Subcutaneous adipose tissue (tissue), 4 donors: ENCODE data around the gene WDR20. TPM values are rescaled to one million over a fixed set of nuclear protein-coding genes. Genes with fewer than 3 reads are reported as not detected.

ENCODE experiments used
- total RNA-seq, 4 donors: library from RNA; depleted of rRNA; stranded (reverse); fragments of >200 nt; gene quantifications; one replicate each; pipeline ENCODE4 v1.1.0, GENCODE V29; 2016
- TF ChIP-seq, protein P1 (sequence below): fragments of 450-650 bp; IDR thresholded peaks from one replicate; pipeline ENCODE4 v1.5.1; 2016; ENCODE audit warnings: low read depth, mild to moderate bottlenecking, control low read depth, antibody characterized with exemption, moderate library complexity

The WDR20 gene
- total RNA-seq, 4 donors from 2014 or later = 21.2 to 29.3 (median 26.5) TPM

DNA sequence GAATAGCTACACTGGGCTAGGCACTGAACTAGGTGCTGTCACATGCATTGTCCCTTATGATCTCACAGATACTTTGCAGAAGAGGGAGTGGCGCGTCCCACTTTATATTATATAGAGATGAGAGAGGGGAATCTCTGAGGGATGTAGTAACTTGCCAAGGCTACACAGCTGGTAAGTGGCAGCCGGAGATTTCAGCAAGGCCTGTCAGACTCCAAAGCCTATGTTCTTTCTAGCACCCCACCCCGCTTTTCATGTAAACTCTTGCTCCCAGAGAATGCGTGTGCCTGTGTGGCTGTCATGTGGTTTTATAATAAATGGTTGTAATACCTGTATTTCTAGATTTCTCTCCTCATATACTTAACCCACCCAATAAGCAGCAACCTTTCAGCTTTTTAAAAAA lies 39.1 kb downstream of the WDR20 start:
- TF ChIP-seq, protein P1, sequence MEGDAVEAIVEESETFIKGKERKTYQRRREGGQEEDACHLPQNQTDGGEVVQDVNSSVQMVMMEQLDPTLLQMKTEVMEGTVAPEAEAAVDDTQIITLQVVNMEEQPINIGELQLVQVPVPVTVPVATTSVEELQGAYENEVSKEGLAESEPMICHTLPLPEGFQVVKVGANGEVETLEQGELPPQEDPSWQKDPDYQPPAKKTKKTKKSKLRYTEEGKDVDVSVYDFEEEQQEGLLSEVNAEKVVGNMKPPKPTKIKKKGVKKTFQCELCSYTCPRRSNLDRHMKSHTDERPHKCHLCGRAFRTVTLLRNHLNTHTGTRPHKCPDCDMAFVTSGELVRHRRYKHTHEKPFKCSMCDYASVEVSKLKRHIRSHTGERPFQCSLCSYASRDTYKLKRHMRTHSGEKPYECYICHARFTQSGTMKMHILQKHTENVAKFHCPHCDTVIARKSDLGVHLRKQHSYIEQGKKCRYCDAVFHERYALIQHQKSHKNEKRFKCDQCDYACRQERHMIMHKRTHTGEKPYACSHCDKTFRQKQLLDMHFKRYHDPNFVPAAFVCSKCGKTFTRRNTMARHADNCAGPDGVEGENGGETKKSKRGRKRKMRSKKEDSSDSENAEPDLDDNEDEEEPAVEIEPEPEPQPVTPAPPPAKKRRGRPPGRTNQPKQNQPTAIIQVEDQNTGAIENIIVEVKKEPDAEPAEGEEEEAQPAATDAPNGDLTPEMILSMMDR = no peak

DNA sequence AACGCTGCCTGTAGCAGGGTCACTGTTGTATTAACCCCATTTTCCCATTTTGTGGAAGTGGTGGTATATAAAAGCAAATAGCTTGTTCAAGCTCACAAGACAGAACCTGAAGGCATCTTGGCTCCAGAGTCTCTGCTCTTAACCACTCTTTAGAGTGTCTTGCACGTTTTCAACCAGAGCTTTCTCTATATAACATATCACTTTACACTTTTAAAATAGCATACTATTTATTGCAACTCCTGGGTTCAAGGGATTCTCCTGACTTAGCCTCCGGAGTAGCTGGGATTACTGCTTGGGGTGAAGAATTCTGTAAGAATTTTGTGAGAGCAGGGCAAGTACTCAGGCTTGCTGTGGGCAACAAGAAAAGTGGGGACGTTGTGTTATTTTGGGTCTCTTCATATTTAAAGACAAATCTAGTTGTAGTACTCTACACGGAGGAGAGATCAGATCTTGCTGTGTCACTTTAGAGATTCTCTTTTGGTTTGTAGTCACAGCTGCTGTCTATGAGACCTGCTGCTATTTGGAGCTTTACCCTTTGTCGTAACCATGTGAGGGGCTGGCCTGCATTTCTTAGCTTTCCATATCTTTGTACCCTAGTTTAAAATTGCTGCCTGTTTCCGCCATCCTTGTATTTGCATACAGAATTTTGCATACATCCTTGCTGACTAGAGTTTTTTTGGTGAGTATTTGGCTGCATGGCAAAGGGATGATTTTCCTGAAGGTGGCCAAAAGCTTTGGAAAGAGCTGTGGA lies 40.7 kb downstream of the WDR20 start:
- TF ChIP-seq, protein P1 = no peak

DNA sequence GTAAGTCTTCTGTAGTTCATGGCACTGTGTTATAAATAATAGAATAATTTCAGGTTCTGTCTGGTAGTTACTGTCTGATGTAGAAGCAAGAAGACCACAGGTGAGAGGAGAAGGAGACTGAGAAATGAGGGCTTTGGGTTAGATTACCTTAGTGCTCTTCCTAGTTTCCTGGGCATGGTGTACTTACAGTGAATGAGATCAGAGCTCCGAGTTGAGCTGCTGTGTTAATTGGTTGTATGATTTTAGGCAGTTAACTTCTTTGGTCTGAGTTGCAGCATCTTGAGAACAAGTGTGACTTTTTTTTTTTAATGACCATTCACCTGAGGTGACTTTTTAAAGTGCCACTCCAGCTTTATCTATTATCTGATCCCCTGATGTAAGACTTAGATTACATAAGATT lies 41.5 kb downstream of the WDR20 start:
- TF ChIP-seq, protein P1 = no peak

DNA sequence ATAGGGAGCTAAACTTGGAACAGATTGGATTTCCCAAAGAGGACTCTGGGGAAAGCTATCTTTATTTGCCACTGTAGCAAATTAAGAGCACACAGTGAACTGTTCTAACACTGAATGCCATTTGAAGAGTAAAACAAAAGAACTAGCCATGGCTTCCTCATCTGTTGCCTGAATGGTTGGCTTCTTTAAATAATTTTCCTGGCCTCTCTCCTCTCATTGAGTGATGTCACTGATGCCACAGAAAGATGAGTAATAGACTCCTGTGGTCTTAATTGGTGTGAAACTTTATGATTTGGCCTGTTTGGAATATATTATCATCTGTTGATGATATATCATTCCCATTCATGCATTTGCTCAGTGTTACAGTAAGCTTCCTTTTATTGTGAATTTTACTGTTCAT lies 42.5 kb downstream of the WDR20 start:
- TF ChIP-seq, protein P1 = no peak

DNA sequence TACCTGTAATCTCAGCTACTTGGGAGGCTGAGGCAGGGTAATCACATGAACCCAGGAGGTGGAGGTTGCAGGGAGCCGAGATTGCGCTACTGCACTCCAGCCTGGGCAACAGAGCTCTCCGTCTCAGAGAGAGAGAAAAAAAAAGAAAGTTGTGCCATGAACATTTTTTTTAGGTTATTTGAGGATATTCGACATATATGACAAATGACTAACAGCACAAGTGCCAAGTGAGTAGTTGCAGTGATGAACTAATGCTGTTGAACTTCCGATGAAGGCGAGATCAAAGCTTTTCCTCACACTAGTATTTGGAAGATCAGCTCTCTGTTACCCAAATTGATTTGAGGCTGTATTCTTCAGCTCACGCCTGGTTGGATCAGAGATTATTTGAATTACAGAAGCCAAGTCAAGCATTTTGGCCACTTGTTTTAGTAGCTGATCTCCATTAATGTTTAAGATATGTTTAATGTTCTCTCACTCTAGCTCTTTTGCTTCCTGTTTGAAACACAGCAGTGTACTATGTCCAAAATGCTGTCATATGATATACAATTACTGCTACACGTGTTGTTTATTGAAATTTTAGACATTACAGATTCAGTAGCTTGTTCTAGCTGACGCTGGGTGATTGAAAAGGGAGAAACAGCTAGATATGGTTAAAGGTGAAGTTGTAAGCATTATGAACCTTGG lies 43.4 kb downstream of the WDR20 start:
- TF ChIP-seq, protein P1 = no peak

DNA sequence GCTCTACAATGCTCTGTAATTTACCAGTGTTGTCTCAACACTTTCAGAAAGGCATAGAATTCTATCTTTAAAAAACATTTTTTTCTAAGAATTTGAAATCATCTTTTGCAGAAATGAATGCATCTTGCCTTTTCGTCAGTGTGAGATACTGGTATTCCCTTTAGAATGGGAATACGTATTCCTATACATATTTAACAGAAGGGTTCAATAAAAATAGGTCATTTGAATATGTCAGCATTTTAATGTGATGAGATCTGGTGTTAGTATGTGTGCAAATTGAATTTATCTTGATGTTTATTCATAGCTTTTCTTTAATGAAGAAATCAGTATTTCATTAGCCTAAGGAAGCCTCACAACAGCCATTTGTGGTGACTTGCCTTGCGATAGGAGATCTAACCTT lies 44.2 kb downstream of the WDR20 start:
- TF ChIP-seq, protein P1 = no peak

DNA sequence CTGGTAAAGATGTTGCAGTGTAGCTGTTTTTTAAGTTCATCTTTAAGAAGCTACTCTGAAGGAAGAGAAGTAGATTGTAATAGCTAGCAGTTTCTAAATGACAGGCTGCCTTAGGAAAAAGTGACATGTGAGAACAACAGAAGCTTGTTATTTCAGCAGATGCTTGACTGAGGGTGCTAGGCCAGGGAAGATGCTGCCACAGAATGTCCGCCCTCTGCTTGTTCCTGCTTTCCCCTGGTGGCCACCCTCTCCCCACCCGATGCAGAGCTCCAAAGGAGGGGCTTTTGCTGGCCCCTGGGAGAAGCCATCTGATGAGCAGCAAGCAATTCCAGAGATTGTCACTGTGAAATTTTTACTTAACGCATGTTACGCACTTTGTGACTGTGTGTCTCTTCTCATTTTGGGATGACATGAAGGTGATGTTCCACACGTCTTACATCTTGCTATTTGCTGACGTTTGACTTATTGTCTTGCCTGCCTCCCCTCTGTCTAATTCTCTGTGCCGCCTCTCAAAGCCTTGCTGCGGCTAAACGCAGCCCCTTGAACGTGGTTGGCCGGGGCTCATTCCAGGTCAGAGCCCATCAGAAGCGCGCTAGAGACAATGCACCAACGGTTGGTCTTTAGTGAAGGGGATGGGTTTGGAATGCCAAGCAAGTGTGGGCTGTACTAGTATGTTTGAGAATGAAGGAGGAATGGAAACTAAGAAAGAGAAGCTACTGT lies 44.8 kb downstream of the WDR20 start:
- TF ChIP-seq, protein P1 = no peak
